Activated naive CD4-positive, alpha-beta T cell treated with anti-CD3 and anti-CD28 coated beads, Interleukin-2, amount 50 U/mL, for 24 hours (primary cell): ENCODE measurements around the gene PPP1R9B.
A peak's percentile ranks its signal among the peaks of the same experiment; 100 is the strongest.

Source experiments
- H3K27ac Mint-ChIP-seq: one replicate; pipeline ENCODE4 v1.8.0; 2021; ENCODE audit warnings: mild to moderate bottlenecking, mixed read lengths
- H3K27me3 Mint-ChIP-seq: one replicate; pipeline ENCODE4 v1.8.0; 2021; ENCODE audit warnings: mixed read lengths
- H3K36me3 Mint-ChIP-seq: one replicate; pipeline ENCODE4 v1.8.0; 2021; ENCODE audit warnings: mixed read lengths
- H3K4me1 Mint-ChIP-seq: one replicate; pipeline ENCODE4 v1.8.0; 2021; ENCODE audit warnings: mixed read lengths
- H3K4me3 Mint-ChIP-seq: one replicate; pipeline ENCODE4 v1.8.0; 2021; ENCODE audit warnings: mild to moderate bottlenecking, mixed read lengths
- H3K9me3 Mint-ChIP-seq: one replicate; pipeline ENCODE4 v1.8.0; 2021; ENCODE audit warnings: mixed read lengths

PPP1R9B gene

GRCh38 chr17:50168319-50168718 is 17.8 kb upstream of the PPP1R9B start:
- no peaks in the 10 kb centered on the region for H3K27me3 Mint-ChIP-seq
- no peaks in the 10 kb centered on the region for H3K36me3 Mint-ChIP-seq
- H3K4me3 Mint-ChIP-seq = no peak overlapping the region
- no peak overlapping the region for H3K27ac Mint-ChIP-seq
- H3K4me1 Mint-ChIP-seq = peaks cover 18% of the 10 kb centered on the region
- no peaks in the 10 kb centered on the region for H3K9me3 Mint-ChIP-seq

- Mint-ChIP-seq H3K27me3 (no peaks in the 10 kb centered on the region), H3K36me3 (no peaks in the 10 kb centered on the region), H3K4me1 (peaks cover 24% of the 10 kb centered on the region), H3K9me3 (no peaks in the 10 kb centered on the region), H3K27ac (no peak overlapping the region), H3K4me3 (no peak overlapping the region)
These were observed 16.9 kb upstream of the PPP1R9B start for GRCh38 chr17:50167371-50167770.

GRCh38 chr17:50166518-50167181 is 16.2 kb upstream of the PPP1R9B start:
- H3K36me3 Mint-ChIP-seq = no peaks in the 10 kb centered on the region
- H3K9me3 Mint-ChIP-seq = no peaks in the 10 kb centered on the region
- peaks cover 32% of the 10 kb centered on the region for H3K4me1 Mint-ChIP-seq
- H3K27me3 Mint-ChIP-seq = no peaks in the 10 kb centered on the region
- H3K27ac Mint-ChIP-seq = no peak overlapping the region
- H3K4me3 Mint-ChIP-seq = no peak overlapping the region

- Mint-ChIP-seq H3K4me3 (no peak within 1 kb of the TSS), H3K27ac (peak within 1 kb of the TSS; percentile 26), H3K27me3 (no peaks in the 10 kb centered on the region), H3K9me3 (no peaks in the 10 kb centered on the region), H3K4me1 (peaks cover 37% of the 10 kb centered on the region), H3K36me3 (no peaks in the 10 kb centered on the region)
These were observed 15.5 kb upstream of the PPP1R9B start, which contains the start of gene SGCA for GRCh38 chr17:50165867-50166517. SGCA (plus strand) TSS chr17:50166005; CDS start chr17:50166041, 36 bp downstream.

GRCh38 chr17:50165466-50165865 is 15.0 kb upstream of the PPP1R9B start:
- H3K9me3 Mint-ChIP-seq = no peaks in the 10 kb centered on the region
- H3K4me1 Mint-ChIP-seq = peaks cover 39% of the 10 kb centered on the region
- H3K27ac Mint-ChIP-seq = peak overlapping the region; percentile 26
- no peaks in the 10 kb centered on the region for H3K36me3 Mint-ChIP-seq
- H3K4me3 Mint-ChIP-seq = no peak overlapping the region
- H3K27me3 Mint-ChIP-seq = no peaks in the 10 kb centered on the region

- Mint-ChIP-seq H3K27me3 (no peaks in the 10 kb centered on the region), H3K4me1 (peaks cover 39% of the 10 kb centered on the region), H3K4me3 (no peak overlapping the region), H3K9me3 (no peaks in the 10 kb centered on the region), H3K27ac (peak overlapping the region; percentile 26), H3K36me3 (no peaks in the 10 kb centered on the region)
These were observed 14.6 kb upstream of the PPP1R9B start for GRCh38 chr17:50165066-50165465.

- H3K36me3 Mint-ChIP-seq = no peaks in the 10 kb centered on the region
- H3K27ac Mint-ChIP-seq = no peak overlapping the region
- peaks cover 39% of the 10 kb centered on the region for H3K4me1 Mint-ChIP-seq
- H3K27me3 Mint-ChIP-seq = no peaks in the 10 kb centered on the region
- H3K9me3 Mint-ChIP-seq = no peaks in the 10 kb centered on the region
- no peak overlapping the region for H3K4me3 Mint-ChIP-seq
These were observed 14.2 kb upstream of the PPP1R9B start for GRCh38 chr17:50164697-50164988.

GRCh38 chr17:50163843-50164696 is 13.6 kb upstream of the PPP1R9B start:
- Mint-ChIP-seq H3K4me3 (no peak overlapping the region), H3K4me1 (peaks cover 35% of the 10 kb centered on the region), H3K27me3 (no peaks in the 10 kb centered on the region), H3K9me3 (no peaks in the 10 kb centered on the region), H3K27ac (no peak overlapping the region), H3K36me3 (no peaks in the 10 kb centered on the region)

GRCh38 chr17:50162466-50163254 is 12.2 kb upstream of the PPP1R9B start:
- Mint-ChIP-seq H3K4me1 (peaks cover 38% of the 10 kb centered on the region), H3K36me3 (no peaks in the 10 kb centered on the region), H3K4me3 (peak overlapping the region; percentile 80), H3K27me3 (no peaks in the 10 kb centered on the region), H3K27ac (peak overlapping the region; percentile 66), H3K9me3 (no peaks in the 10 kb centered on the region)

- peak overlapping the region; percentile 80 for H3K4me3 Mint-ChIP-seq
- no peaks in the 10 kb centered on the region for H3K27me3 Mint-ChIP-seq
- peaks cover 38% of the 10 kb centered on the region for H3K4me1 Mint-ChIP-seq
- no peaks in the 10 kb centered on the region for H3K9me3 Mint-ChIP-seq
- H3K36me3 Mint-ChIP-seq = no peaks in the 10 kb centered on the region
- H3K27ac Mint-ChIP-seq = peak overlapping the region; percentile 89
These were observed 11.4 kb upstream of the PPP1R9B start for GRCh38 chr17:50161911-50162288.

- H3K4me1 Mint-ChIP-seq = peaks cover 38% of the 10 kb centered on the region
- H3K27me3 Mint-ChIP-seq = no peaks in the 10 kb centered on the region
- H3K9me3 Mint-ChIP-seq = no peaks in the 10 kb centered on the region
- peak overlapping the region; percentile 89 for H3K27ac Mint-ChIP-seq
- peak overlapping the region; percentile 80 for H3K4me3 Mint-ChIP-seq
- H3K36me3 Mint-ChIP-seq = no peaks in the 10 kb centered on the region
These were observed 10.8 kb upstream of the PPP1R9B start for GRCh38 chr17:50161023-50161910.

GRCh38 chr17:50157891-50158290 is 7.4 kb upstream of the PPP1R9B start:
- H3K4me1 Mint-ChIP-seq = peaks cover 45% of the 10 kb centered on the region
- H3K36me3 Mint-ChIP-seq = no peaks in the 10 kb centered on the region
- H3K4me3 Mint-ChIP-seq = no peak overlapping the region
- H3K27me3 Mint-ChIP-seq = no peaks in the 10 kb centered on the region
- no peaks in the 10 kb centered on the region for H3K9me3 Mint-ChIP-seq
- no peak overlapping the region for H3K27ac Mint-ChIP-seq

- Mint-ChIP-seq H3K4me3 (no peak overlapping the region), H3K9me3 (no peaks in the 10 kb centered on the region), H3K4me1 (peaks cover 33% of the 10 kb centered on the region), H3K36me3 (no peaks in the 10 kb centered on the region), H3K27me3 (no peaks in the 10 kb centered on the region), H3K27ac (peak overlapping the region; percentile 23)
These were observed 4.8 kb upstream of the PPP1R9B start for GRCh38 chr17:50155115-50155819.

- H3K4me3 Mint-ChIP-seq = no peak overlapping the region
- peaks cover 33% of the 10 kb centered on the region for H3K4me1 Mint-ChIP-seq
- H3K9me3 Mint-ChIP-seq = no peaks in the 10 kb centered on the region
These were observed 4.1 kb upstream of the PPP1R9B start for GRCh38 chr17:50154604-50155003.

More at GRCh38 chr17:50154604-50155003, 4.1 kb upstream of the PPP1R9B start:
- peak overlapping the region; percentile 23 for H3K27ac Mint-ChIP-seq
- no peaks in the 10 kb centered on the region for H3K27me3 Mint-ChIP-seq
- no peaks in the 10 kb centered on the region for H3K36me3 Mint-ChIP-seq
